CD4-positive, alpha-beta T cell treated with Interleukin-21 for 1 hour (primary cell): ENCODE data around the gene DDIT4.
"Not testable (repeated sequence)": the region's sequence is repeated elsewhere in the genome, so short reads cannot be mapped to it uniquely, and the experiment has no call there.

Source experiments
- DNase-seq: peaks from one replicate; pipeline ENCODE4 v3.0.0-alpha.2; 2020

The DDIT4 gene

DNA sequence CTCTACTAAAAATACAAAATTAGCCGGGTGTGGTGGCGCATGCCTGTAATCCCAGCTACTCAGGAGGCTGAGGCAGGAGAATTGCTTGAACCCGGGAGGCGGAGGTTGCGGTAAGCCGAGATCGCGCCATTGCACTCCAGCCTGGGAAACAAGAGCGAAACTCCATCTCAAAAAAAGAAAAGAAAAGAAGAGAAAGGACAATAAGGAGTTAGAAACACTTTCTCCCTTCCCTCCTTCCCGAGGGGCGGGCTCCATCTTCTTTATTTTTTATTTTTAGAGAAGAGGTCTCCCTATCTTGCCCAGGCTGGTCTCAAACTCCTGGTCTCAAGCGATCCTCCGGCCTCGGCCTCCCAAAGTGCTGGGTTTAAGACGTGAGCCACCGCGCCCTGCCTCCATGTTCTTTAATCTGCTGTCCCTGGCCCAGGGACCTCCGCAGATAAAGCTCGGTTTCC is 23.1 kb downstream of the DDIT4 start:
- DNase-seq, result not testable (repeated sequence)

DNA sequence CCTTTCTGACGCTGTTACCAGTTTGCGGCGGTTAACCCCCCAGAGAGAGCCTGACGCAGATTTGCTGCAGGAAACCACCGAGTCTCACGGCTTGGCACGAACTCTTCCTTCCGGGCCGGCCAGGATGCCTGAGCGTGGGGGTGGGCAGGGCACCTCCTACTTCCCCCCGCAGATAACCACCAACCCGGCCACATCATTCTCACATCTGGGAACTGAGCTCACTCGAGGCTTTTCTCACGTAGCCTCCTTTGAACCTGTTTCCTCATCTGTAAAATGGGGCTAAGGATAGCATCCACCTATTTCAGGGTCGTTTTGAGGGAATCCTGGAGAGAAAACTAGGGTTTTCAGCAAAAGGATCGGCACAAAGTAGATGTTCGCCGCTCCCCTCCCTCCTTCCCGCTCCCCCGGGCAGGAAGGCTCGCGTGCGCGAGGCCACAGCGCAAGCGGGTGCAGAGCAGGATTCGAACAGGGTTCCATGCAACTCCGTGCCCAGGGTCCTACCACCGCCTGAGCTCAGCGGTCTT is 23.6 kb downstream of the DDIT4 start:
- peak; percentile 98 for DNase-seq

DNA sequence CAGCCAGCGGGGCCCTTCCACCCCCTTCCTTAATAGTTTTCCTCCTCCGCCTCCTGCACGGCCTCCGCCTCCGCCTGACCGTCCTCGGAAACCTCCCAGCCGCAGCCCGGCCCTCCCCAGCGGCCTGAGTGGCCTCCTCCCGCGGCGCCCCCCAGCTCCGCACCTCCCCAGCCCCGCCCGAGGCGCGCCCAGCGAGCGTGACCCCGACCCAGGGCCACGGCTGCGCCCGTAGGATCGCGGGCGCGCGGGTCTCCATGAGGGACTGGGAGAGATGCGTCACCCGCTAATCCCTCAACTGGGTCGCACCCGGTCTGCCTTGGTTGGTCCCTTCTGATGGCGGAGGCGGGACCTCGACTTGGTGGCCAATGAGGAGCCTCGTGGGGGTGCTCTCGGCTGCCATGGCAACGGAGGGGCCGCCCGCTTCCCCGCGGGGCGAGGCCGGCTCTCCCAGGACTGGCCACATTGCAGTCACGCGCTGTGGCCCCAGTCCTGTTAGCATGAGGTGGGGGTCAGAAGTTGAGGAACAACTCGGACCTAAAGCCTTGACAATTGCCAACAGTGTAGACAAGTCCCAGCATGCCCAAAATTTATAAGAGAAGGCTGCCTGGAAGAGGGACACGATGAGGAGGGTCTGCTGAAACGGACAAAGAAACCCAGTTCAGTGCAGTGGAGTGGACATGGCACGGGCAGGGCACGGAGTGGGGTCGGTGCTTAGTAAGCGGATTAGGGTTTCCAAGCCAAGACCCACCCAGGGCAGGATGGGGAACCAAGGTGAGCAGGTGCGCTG is 24.3 kb downstream of the DDIT4 start:
- DNase-seq, result peak; percentile 96

DNA sequence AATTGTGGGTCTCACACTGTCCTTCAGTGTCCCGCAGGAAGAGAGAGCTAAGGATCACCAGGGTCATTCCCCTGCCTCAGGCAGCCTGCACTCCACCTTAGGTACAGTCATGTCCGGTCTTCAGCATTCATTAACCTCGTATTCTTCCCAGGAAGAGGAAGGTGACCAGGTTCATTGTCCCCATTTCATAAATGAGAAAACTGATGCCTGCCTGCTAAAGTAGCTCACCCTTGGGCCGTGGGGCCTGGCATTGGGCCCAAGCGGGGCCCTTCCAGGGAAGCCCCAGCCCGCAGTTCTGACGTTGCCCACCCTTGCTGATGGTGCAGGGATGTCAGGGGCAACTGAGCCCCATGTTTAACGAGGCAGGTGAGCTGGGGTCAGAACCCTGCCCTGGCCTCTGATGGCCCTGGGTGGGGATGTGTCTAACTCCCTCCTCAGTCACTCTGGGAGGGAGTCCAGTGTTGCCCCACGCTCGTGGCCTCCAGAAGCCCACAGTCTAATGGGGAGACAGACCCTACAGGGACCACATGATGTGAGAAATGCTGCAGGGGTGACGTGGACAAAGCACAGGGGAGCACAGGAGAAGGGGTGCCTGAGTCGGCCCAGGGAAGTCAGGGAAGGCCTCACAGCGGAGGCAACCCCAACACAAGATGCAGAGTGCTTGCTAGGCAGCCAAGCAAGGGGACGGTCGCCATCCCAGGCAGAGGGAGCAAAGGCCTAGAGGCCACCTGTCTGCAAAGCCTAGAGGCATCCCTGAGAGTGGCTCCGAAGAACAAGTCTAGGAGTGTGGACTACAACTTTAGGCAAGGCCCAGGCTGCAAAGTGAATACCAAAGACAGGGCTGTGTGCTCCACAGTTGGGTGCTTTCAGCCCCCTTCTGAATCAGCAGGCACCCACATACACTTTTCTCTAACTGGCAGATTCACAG is 25.1 kb downstream of the DDIT4 start:
- no peak for DNase-seq

DNA sequence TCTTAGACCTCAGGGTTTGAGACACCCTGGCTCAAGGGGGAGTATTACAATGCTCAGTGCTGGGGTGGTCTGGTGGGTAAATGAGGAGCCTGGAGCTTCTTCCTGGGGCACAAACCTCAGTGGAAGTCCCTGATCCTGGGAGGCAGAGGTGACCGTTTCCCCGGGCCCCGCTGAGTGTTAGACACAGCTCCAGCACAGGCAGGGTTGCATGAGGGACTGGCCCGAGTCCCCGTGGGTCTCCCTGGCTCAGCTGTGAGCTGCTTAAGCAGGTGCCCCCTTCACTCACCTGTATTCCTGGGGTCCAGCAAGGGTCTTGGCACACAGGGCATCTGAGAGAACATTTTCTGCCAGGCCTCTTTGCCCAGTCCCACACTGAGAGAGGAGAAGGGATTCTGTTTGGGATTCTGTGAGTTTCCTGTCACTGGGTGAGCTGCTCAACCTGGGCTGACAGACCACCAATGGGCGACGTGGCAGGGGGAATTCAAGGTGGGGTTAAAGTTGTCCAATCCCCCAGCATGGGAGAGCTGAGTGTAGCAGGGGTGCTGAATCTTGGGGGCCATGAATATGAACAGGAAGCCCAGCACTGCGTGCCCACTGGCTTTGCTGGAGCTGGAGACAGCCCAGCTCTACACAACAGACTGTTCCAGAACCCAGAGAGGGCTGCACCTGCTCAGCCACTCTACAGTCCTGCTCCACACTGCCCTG is 29.9 kb downstream of the DDIT4 start:
- DNase-seq, result no peak

DNA sequence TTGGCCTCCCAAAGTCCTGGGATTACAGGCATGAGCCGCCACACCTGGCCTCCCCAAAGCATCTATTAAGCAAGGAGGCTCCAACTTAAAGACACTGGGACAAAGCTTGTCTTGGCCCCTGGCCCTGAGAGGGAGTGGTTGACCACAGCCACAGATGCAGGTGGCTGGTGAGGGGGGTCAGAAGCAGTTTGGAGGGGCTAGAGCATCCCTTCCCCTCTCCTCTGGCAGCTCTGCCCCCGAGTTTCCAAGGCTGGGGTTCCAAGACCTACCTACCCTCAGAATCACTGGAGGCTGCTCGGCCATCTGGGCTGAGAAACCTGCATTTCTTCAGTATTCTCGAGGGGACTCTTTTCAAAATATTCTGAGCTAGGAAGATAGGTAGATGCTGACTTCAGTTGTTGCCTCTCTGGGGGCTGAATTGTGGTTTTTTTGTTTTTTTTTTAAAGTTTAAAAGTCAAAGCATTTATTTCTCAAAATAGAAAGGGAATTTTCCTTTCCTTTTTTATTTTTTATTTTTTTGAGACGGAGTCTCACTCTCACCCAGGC is 32.6 kb downstream of the DDIT4 start:
- DNase-seq, result no peak

DNA sequence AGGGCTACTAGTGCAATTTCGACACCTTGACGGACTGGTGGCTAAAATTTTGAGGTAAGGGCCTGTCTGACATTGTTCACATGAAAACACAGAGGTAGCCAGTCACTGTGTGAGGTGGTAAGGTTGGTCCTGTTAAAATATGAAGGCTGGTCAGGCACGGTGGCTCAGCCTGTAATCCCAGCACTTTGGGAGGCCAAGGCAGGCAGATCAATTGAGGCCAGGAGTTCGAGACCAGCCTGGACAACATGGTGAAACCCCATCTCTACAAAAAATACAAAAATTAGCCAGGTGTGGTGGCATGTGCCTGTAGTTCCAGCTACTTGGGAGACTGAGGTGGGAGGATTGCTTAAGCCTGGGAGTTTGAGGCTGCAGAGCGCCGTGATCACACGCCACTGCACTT is 34.0 kb downstream of the DDIT4 start:
- not testable (repeated sequence) for DNase-seq

DNA sequence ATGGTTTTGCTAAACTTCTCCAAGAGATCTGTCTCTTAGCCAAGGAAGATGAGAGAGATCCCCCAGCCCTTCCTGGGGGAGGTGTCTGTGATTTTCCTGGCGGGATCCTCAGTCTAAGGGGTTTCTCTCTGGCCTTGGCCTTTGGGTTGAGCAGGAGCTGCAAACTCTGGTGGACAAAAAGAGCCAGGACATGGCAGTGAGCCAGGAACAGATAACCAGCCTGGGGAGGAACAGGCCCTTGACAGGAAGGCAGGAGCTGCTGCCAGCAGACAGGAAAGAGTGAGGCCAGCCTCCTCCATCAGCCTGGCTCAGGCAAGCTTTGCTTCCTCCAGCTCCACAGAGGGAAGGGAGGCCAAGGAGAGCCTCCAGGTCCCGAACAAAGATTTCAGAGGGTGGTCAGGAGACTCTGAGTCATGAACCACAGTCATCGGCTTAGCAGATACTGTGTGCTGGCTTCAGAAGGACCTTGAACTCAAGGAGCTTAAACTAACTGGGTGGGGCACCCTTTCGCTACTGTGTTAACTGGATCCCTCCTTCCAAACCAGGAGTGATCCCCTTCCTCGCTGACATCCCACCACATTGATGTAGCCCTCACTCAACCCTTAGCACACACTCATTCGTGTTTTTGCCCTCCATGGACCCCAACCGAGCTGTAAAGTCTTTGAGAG is 34.7 kb downstream of the DDIT4 start:
- DNase-seq, result no peak

DNA sequence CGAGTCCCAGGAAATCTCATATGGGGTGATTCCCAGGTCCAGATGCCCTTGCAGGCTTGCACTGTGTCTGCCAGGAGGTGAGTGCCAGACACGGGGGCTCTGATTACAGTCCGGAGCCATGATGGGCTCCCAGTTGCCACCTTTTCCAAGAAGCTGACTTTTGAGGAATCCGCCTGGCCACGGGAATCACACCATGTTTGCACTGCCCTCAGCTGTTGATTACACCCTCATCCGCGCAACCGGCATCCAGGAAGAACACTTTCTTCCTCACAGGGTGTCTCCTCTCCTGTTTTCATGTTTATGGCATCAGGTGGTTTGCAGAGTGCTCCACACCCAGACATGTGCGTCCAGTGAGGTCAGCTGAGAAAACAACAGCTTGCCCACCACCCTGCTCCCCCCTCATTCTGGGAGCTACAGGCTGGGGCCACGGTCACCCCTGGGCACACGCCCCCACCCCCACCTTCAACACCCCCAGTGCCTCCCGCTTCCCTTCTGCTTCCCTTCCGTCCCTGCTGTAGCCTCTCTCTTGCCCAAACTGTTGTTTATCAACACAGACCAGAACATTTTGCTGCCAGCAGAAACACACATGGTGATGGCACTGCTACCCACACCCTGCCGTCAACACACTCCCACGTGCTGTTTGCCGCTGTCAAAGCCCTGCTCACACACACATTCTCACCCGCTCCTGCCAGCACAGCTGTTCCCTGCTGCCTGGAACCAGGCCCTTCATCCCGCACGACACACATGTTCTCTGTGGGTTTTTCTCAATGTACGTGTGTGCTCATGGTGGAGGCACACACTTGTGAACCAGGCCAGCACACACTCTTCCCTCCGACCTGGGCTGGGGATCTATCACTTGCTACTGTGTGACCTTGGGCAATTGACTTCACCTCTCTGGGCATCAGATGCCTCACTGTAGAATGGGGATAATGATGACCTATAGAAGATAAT is 35.8 kb downstream of the DDIT4 start:
- no peak for DNase-seq

DNA sequence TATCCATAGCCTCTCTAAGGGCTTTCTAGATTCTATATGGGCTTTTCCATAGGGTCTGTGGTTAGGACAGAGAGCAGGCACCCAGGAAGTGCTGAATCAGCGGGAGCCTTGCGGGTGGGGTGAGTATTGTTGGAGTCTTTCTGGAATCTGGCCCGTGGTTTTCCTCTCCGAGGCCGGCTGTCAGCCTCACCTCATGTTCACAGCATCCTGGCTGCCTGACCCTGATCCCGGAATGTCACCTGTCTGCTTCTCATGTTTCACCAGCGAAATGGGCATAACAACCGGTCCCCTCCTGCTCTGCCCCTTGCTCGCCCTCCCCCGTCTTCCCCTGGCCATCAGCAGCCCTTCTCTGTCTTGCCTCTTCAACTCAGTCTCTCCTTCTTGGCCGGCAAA is 36.5 kb downstream of the DDIT4 start:
- DNase-seq, result no peak

DNA sequence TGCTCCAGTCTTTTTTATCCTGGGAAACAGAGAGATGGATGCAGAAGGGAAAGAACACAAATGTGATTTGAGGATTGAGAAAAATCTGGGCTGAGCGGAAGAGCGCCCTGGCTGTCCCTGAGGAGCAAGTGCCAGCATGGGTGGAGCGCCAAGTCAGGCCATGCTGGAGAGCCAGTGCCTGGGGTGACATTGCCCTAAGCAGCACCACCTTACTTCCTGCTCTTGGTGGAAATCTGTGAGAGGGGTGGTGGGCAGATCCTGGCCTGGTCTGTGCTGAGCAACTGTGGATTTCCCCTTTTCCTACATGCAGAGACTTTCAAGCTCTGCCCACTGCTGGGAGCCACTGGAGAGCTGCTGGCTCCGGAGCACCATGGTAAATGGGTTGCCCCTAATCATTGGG is 36.9 kb downstream of the DDIT4 start:
- DNase-seq, result no peak

DNA sequence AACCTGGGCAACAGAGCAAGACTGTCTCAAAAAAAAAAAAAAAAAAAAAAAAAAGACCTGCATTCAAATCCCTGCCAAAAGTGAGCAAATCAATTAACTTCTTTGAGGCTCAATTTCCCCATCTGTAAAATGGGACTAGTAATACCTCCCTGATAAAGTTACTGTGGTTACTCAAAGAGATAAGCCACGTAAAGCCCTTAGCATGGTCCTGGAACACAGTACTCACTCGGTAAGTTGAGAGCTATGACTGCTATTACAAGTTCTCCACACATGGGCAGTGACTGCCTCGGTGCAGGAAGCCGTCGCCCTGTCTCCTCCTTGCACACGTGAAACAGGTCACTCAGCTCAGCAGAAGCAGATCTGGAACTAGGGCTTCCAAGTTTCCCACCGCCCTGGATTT is 37.9 kb downstream of the DDIT4 start:
- no peak for DNase-seq

DNA sequence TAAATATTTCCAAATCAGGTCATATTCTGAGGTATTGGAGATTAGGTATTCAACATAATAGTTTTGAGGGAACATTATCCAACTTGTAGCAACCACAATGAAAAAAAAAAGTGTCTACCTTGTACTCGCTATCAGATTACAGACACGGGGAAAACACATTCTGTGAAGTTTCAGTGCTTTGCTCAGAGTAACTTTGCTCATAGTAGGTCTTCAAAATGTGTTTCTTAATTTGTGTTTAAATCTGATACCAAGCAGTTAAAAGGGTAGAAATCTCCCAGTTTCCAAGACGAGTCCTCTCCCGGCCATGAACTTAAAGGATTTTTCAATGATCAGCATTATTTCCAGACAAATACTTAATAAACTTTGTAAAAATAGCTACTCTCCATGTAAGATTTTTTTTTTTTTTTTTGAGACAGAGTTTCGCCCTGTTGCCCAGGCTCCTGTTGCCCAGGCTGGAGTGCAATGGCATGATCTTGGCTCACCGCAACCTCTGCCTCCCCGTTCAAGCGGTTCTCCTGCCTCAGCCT is 39.2 kb downstream of the DDIT4 start:
- DNase-seq, result no peak

DNA sequence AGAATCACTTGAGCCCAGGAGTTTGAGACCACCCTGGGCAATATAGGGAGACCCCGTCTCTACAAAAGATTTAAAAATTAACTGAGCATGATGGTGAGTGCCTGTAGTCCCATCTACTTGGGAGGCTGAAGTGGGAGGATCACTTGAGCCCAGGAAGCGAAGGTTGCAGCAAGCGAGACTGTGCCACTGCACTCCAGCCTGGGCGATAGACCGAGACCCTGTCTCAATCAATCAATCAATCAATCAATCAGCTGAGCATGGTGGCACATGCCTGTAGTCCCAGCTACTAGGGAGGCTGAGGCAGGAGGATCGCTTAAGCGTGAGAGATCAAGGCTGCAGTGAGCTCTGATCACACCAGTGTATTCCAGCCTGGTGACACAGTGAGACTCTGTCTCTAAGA is 40.5 kb downstream of the DDIT4 start:
- no peak for DNase-seq

DNA sequence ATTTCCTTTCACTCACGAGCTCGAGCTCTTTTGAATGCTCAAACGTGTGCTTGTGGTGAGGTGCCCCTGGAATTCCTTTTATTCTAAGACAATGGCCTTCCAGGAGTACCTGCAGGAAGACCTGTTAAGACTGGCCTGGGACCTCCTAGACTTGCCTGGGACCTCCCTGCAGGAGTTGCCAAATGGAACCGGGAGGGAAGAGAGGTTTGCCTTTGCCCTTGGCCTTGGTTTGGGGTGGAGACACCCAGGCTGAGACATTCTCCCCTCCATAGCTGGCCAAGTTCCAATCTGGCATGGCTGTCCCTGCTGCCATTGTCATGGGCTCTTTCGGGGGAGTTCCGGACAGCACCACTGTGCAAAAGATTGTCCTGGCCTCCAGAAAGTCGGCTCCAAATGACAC is 41.3 kb downstream of the DDIT4 start:
- DNase-seq, result no peak

DNA sequence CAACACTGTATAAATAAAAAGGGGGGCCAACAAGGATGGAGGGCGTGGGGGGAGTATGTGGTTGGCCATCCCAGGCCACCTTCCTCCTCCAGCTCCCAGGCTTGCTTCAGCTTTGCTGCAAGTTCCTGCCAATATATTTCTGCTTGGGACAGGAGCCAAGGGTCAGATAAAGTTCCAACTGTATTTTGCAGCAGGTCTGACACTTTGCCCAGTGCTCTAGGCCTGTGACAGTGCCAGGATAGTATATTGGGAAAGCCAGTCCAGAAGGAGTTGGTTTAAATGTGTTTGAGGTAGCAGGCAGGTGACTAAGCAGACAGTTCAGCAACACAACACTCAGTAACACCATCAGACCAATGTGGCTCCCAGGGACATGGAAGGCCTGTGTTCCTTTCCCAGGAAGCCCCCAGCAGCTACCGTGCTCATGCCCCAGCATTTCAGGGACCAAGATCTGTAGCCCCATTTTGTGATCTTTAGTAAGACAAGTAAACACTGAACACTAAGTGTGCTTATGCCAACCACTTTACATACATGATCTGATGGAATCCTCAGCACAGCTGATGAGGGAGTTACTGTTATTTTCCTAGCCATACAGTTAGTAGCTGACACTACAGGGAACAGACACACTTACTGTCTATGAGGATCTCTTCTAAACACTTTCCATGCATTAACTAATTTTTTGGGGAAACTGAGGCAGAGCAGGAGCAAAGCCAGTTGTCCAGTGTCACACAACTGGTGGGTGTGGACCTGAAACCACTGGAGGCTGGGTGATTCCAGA is 42.1 kb downstream of the DDIT4 start:
- no peak for DNase-seq

DNA sequence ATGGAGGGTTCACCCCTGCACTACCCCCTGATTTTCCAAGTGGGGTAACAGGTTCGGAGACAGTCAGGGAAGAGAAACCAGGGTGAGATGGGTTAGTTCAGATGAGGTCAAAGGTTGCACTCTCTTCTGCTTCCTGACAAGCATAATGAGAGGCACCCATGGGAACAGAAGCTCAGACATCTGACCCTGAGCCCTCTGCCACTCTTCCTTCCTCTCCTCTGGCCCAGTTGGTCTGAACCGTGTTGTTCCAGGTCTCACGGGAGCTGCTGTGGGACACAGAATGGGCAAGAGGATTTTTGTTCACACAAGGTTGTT is 42.6 kb downstream of the DDIT4 start:
- DNase-seq, result no peak

DNA sequence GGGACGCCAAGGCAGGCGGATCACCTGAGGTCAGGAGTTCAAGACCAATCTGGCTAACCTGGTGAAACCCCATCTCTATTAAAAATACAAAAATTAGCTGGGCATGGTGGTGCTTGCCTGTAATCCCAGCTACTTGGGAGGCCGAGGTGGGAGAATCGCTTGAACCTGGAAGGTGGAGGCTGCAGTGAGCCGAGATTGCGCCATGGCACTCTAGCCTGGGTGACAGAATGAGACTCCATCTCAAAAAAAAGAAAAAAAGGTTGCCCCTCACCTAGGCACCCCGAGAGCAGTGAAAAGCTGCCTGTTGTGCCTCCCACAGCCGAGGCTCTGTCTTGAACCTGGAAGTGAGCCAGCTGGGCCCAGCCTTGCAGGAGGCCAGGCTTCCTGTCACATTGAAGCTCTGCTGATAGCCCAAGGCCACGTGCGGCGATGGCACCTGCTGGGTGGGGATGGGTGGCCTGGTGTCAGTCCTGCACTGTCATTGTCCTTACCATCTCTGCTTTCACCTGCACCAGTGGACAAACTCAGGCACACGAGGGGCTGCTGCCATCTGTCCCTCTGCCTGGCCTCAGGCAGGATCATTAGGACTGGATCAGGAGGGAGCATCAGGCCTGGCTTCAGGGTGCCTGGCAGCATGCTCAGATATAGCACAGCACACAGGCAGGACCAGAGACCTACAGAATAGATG is 43.2 kb downstream of the DDIT4 start:
- DNase-seq, result peak; percentile 67
